Stimulated activated memory B cell treated with anti-CD40 and anti-IgM and Interleukin-4, amounts not matched to agents 10 μg/mL and 1 μg/mL and 100 μg/mL, for 72 hours (primary cell): Measurements from ENCODE around the gene GJB3.

ENCODE experiments used
- ATAC-seq: fragments of 150-1000 bp; cut with Tn5 transposase; 2 replicates; pipeline ENCODE4 v1.10.0; 2021
- H3K27ac Mint-ChIP-seq: one replicate; pipeline ENCODE4 v1.8.0; 2022; ENCODE audit warnings: mild to moderate bottlenecking, mixed read lengths
- H3K27me3 Mint-ChIP-seq: one replicate; pipeline ENCODE4 v1.8.0; 2022; ENCODE audit warnings: mixed read lengths
- H3K36me3 Mint-ChIP-seq: one replicate; pipeline ENCODE4 v1.8.0; 2022; ENCODE audit warnings: mixed read lengths
- H3K4me1 Mint-ChIP-seq: one replicate; pipeline ENCODE4 v1.8.0; 2022; ENCODE audit warnings: mixed read lengths
- H3K4me3 Mint-ChIP-seq: one replicate; pipeline ENCODE4 v1.8.0; 2022; ENCODE audit warnings: mild to moderate bottlenecking, moderate library complexity, mixed read lengths
- H3K9me3 Mint-ChIP-seq: one replicate; pipeline ENCODE4 v1.8.0; 2022; ENCODE audit warnings: mixed read lengths

The GJB3 gene

DNA sequence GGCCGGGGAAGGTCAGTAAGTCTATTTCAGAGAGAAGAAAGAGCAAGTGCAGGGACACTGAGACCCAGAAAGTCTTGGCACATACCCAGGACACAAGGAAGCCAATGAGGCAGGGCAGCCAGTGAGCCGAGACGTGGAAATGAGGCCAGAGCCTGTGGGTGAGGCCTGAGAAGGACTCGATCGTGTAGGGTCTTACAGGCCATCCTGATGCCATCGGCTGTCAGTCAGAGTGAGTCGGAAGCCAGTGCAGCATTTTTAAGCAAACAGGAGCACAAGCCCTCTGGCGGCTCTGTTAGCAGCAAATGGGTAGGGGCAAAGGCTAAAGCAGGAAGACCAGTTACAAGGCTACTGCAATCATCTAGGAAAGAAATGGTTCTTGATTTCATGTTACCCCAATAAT lies 6.1 kb upstream of the GJB3 start:
- H3K27ac Mint-ChIP-seq = no peak overlapping the region
- no peaks in the 10 kb centered on the region for H3K4me1 Mint-ChIP-seq
- H3K36me3 Mint-ChIP-seq = no peaks in the 10 kb centered on the region
- no peaks in the 10 kb centered on the region for H3K9me3 Mint-ChIP-seq
- peaks cover 25% of the 10 kb centered on the region for H3K27me3 Mint-ChIP-seq
- no peak for ATAC-seq
- no peak overlapping the region for H3K4me3 Mint-ChIP-seq

DNA sequence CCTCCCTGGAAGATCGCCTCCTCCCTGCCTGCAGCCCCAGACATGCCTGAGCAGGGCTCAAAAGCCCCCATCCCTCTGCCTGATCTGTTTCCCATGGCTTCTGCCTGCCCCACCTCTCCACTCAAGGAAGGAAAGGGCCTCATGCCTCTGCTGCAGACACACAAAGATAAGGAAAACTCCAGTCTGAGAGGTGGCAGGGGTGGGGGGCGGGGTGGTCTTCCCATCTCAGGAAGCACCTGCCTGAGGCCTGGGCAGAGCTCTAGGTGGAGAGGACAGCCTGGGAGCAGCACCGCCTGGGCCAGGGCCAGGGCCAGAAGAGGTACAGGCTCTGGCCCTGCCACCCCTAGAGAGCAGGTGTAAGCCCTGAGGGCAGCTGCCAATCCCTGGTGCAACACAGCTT lies 4.1 kb upstream of the GJB3 start:
- H3K9me3 Mint-ChIP-seq = no peaks in the 10 kb centered on the region
- H3K4me3 Mint-ChIP-seq = no peak overlapping the region
- no peaks in the 10 kb centered on the region for H3K36me3 Mint-ChIP-seq
- peaks cover 29% of the 10 kb centered on the region for H3K27me3 Mint-ChIP-seq
- H3K4me1 Mint-ChIP-seq = no peaks in the 10 kb centered on the region
- no peak overlapping the region for H3K27ac Mint-ChIP-seq
- no peak for ATAC-seq

DNA sequence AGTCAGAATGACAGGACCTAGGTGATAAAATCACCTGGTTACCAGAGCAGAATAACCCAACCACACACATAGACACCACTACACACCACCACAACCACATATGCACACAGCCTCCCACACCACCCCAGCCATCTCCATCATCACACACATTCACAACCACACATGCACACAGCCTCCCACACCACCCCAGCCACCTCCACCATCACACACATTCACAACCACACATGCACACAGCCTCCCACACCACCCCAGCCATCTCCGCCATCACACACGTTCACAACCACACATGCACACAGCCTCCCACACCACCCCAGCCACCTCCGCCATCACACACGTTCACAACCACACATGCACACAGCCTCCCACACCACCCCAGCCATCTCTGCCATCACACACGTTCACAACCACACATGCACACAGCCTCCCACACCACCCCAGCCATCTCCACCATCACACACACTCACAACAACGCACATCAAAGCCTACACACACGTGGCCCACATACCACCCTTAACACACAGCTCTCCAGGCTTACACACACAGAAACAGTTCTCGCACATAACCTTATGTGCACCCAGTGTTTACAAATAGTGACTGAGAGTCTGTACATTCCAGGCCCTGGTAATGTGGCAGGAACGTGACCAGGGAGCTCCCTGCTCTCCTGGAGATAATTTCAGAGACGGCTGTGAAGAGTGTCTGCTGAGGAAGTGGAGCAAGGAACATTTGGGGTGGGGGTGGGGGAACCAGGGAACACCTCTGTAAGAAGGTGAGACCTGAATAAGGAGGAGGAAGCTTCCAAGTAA lies 3.3 kb upstream of the GJB3 start:
- no peak for ATAC-seq
- no peak overlapping the region for H3K4me3 Mint-ChIP-seq
- H3K4me1 Mint-ChIP-seq = no peaks in the 10 kb centered on the region
- H3K27me3 Mint-ChIP-seq = peaks cover 37% of the 10 kb centered on the region
- H3K36me3 Mint-ChIP-seq = no peaks in the 10 kb centered on the region
- no peak overlapping the region for H3K27ac Mint-ChIP-seq
- H3K9me3 Mint-ChIP-seq = no peaks in the 10 kb centered on the region

DNA sequence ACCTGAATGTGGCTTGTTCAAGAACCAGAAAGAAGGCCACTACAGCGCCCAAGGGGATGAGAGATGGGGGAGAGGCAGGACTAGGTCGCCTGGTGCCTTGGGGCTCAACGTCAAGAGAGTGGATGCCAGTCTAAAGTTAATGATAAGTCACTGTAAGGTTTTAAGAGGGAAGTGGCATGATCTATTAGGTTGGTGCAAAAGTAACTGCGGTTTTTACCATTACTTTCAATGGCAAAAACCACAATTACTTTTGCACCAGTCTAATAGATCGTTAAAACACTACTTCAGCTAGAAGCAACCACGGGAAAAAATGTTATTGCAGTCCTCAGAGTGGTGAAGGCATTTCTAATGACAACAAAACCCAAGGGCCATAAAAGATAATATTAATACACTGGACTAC lies 2.6 kb upstream of the GJB3 start:
- no peaks in the 10 kb centered on the region for H3K36me3 Mint-ChIP-seq
- peaks cover 44% of the 10 kb centered on the region for H3K27me3 Mint-ChIP-seq
- no peak overlapping the region for H3K27ac Mint-ChIP-seq
- no peaks in the 10 kb centered on the region for H3K4me1 Mint-ChIP-seq
- no peak for ATAC-seq
- no peak overlapping the region for H3K4me3 Mint-ChIP-seq
- H3K9me3 Mint-ChIP-seq = no peaks in the 10 kb centered on the region

DNA sequence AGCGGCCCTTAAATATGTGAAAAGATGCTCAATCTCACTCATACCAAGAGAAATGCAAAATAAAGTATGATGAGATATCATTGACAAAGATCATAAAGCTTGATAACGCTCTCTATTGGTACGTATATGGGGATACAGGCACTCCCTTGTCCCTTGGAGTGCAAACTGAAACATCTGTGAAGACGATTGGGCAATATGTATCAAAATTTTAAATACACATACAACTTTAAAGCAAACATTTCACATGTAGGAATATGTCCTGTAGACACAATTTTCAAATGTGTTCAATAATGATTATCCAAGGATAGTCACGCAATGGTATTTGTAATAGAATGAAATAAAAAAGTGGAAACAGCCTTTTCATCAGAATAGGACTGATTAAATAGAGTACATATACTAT lies 2.0 kb upstream of the GJB3 start:
- ATAC-seq = no peak
- Mint-ChIP-seq H3K36me3 (no peaks in the 10 kb centered on the region), H3K27ac (no peak overlapping the region), H3K4me3 (no peak overlapping the region), H3K27me3 (peaks cover 50% of the 10 kb centered on the region), H3K4me1 (no peaks in the 10 kb centered on the region), H3K9me3 (no peaks in the 10 kb centered on the region)

DNA sequence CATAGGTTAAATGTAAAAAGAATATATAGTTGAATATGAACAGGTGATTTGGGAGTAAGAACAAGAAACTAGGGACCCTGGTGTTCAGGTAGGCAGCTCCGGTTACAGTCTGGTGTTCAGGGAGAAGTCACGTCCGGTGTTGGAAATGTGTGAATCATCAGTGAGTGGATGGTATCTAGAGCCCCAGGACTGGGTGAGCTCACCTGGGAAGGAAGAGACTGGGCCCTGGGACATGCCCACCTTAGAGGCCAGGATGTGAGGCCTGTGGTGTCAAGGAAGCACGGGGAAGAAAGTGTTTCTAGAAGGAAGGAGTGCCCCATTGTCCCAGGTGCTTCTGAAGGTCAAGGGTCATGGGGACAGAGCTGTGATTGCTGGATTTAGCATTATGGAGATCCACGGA lies 1.5 kb upstream of the GJB3 start:
- H3K9me3 Mint-ChIP-seq = no peaks in the 10 kb centered on the region
- ATAC-seq = no peak
- H3K27me3 Mint-ChIP-seq = peaks cover 51% of the 10 kb centered on the region
- H3K27ac Mint-ChIP-seq = no peak overlapping the region
- no peak overlapping the region for H3K4me3 Mint-ChIP-seq
- H3K36me3 Mint-ChIP-seq = no peaks in the 10 kb centered on the region
- no peaks in the 10 kb centered on the region for H3K4me1 Mint-ChIP-seq

DNA sequence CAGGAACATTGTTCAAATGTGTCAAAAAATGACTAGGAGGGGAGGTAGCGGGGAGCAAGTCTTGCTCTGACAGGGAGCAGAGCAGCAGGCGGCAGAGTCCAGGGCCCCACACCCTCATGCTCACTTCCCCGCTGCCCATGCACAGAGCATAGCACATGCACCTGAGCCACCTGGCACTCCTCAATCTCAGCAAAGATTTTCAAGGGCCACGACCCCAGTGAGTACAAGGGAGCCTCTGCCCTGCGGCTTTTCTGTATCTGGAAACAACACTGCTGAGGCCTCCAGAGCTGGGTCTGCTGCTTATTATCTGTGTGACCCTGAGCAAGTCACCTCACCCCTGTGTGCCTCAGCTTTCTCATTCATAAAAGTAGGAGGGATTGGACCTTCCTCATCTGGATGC lies 1.1 kb upstream of the GJB3 start:
- ATAC-seq = no peak
- no peak overlapping the region for H3K4me3 Mint-ChIP-seq
- no peak overlapping the region for H3K27ac Mint-ChIP-seq
- H3K27me3 Mint-ChIP-seq = peaks cover 55% of the 10 kb centered on the region
- no peaks in the 10 kb centered on the region for H3K36me3 Mint-ChIP-seq
- H3K4me1 Mint-ChIP-seq = no peaks in the 10 kb centered on the region
- H3K9me3 Mint-ChIP-seq = no peaks in the 10 kb centered on the region

DNA sequence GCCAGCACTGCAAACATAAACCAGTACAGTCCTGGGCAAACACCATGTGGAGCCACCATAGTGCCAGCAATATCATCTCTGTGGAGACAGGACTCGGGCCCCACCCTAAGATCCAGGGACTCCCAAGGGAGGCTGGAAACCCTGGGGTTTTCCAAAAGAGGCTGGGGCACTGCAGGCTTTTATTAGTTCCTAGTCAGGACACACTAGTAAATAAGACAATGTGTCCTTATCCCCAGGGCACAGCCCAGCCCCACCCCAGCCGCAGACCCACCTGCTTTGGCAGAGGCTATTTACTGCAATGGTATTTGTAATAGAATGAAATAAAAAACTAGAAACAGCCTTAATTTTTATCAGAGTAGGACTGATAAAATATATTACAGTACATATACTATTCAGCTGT lies 486 bp upstream of the GJB3 start:
- H3K36me3 Mint-ChIP-seq = no peaks in the 10 kb centered on the region
- no peaks in the 10 kb centered on the region for H3K4me1 Mint-ChIP-seq
- no peak for ATAC-seq
- peaks cover 61% of the 10 kb centered on the region for H3K27me3 Mint-ChIP-seq
- H3K27ac Mint-ChIP-seq = no peak overlapping the region
- no peaks in the 10 kb centered on the region for H3K9me3 Mint-ChIP-seq
- no peak overlapping the region for H3K4me3 Mint-ChIP-seq

DNA sequence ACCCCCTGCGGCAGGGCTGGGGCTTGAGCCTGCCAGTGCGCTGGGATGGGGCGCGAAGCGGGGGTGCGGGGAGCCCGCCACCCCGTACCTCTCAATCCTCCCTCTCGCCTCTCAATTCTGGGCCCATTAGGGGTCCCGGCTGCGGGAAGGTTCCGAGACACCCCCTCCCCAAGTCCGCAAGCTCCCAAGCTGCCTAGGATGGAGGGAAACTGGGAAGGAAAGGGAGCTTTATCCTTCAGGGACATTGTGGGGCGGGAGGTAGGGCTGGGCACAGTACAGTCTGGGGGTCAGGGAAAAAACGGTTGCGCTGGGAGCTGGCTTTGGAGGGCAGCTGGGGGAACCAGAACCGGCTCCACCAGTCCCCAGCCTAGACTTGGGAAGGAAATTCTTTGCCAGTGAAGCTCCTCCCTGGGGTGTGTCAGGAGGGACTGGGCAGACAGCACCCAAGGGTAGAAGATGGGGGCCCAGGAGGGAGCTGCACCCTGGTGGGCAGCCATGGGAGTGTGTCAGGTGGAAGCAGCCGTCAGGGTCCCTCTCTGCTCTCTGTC lies 904 bp downstream of the GJB3 start:
- Mint-ChIP-seq H3K27me3 (peaks cover 72% of the 10 kb centered on the region), H3K9me3 (no peaks in the 10 kb centered on the region), H3K4me1 (peaks cover 7% of the 10 kb centered on the region), H3K27ac (no peak overlapping the region), H3K4me3 (no peak overlapping the region), H3K36me3 (no peaks in the 10 kb centered on the region)
- no peak for ATAC-seq

DNA sequence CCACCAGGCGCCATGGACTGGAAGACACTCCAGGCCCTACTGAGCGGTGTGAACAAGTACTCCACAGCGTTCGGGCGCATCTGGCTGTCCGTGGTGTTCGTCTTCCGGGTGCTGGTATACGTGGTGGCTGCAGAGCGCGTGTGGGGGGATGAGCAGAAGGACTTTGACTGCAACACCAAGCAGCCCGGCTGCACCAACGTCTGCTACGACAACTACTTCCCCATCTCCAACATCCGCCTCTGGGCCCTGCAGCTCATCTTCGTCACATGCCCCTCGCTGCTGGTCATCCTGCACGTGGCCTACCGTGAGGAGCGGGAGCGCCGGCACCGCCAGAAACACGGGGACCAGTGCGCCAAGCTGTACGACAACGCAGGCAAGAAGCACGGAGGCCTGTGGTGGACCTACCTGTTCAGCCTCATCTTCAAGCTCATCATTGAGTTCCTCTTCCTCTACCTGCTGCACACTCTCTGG lies 3.8 kb downstream of the GJB3 start:
- H3K4me3 Mint-ChIP-seq = no peak overlapping the region
- no peak for ATAC-seq
- peaks cover 7% of the 10 kb centered on the region for H3K4me1 Mint-ChIP-seq
- peaks cover 58% of the 10 kb centered on the region for H3K27me3 Mint-ChIP-seq
- no peak overlapping the region for H3K27ac Mint-ChIP-seq
- H3K9me3 Mint-ChIP-seq = no peaks in the 10 kb centered on the region
- no peaks in the 10 kb centered on the region for H3K36me3 Mint-ChIP-seq

DNA sequence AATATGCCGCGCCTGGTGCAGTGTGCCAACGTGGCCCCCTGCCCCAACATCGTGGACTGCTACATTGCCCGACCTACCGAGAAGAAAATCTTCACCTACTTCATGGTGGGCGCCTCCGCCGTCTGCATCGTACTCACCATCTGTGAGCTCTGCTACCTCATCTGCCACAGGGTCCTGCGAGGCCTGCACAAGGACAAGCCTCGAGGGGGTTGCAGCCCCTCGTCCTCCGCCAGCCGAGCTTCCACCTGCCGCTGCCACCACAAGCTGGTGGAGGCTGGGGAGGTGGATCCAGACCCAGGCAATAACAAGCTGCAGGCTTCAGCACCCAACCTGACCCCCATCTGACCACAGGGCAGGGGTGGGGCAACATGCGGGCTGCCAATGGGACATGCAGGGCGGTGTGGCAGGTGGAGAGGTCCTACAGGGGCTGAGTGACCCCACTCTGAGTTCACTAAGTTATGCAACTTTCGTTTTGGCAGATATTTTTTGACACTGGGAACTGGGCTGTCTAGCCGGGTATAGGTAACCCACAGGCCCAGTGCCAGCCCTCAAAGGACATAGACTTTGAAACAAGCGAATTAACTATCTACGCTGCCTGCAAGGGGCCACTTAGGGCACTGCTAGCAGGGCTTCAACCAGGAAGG lies 4.3 kb downstream of the GJB3 start:
- Mint-ChIP-seq H3K9me3 (no peaks in the 10 kb centered on the region), H3K4me3 (no peak overlapping the region), H3K27me3 (peaks cover 62% of the 10 kb centered on the region), H3K4me1 (peaks cover 7% of the 10 kb centered on the region), H3K36me3 (no peaks in the 10 kb centered on the region), H3K27ac (no peak overlapping the region)
- no peak for ATAC-seq

DNA sequence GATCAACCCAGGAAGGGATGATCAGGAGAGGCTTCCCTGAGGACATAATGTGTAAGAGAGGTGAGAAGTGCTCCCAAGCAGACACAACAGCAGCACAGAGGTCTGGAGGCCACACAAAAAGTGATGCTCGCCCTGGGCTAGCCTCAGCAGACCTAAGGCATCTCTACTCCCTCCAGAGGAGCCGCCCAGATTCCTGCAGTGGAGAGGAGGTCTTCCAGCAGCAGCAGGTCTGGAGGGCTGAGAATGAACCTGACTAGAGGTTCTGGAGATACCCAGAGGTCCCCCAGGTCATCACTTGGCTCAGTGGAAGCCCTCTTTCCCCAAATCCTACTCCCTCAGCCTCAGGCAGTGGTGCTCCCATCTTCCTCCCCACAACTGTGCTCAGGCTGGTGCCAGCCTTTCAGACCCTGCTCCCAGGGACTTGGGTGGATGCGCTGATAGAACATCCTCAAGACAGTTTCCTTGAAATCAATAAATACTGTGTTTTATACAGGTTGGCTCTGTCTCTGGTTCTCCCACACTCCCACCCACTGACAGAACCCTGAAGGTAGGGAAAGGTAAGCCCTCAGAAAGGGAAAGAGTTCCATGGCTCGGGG lies 5.0 kb downstream of the GJB3 start:
- Mint-ChIP-seq H3K27me3 (peaks cover 68% of the 10 kb centered on the region), H3K4me1 (peaks cover 7% of the 10 kb centered on the region), H3K4me3 (no peak overlapping the region), H3K27ac (no peak overlapping the region), H3K9me3 (no peaks in the 10 kb centered on the region), H3K36me3 (no peaks in the 10 kb centered on the region)
- ATAC-seq = no peak

DNA sequence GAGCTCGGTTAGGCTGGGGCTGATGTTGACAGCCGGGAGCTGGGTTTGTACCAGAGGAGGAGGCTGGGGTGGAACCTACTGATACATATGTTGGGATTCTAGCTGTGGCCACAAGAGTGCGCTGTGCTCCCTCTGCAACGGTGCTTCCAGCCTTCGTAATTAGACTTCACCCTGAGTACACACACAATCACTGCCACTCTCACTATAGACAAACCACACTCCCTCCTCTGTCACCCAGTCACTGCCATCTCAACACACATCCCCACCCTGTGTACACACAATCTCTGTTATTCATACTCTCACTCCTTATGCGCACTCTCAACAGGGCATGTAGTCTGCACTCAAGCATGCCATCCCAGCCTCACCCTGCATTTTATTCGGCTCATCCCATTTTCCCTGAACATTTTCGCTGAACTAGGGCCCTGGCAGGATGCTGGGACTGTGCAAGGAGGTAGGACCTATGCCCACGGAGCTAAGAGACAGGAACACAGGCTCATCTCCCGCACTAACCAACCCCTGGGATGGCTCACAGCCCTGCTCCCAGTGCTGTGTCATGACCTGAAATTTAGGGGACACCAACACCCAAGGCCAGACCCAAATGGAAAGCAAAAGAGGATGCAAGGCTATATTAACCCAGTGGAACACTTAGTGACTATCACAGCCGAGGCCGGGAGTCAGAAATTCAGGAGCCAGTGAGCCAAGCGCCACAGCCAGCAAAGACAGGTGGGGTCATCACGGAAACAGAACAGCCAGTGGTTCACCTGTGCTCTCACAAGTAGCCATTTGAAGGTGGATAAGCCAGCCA lies 5.7 kb downstream of the GJB3 start:
- H3K27ac Mint-ChIP-seq = no peak overlapping the region
- ATAC-seq = peak; percentile 75
- H3K4me1 Mint-ChIP-seq = peaks cover 8% of the 10 kb centered on the region
- no peaks in the 10 kb centered on the region for H3K9me3 Mint-ChIP-seq
- peaks cover 73% of the 10 kb centered on the region for H3K27me3 Mint-ChIP-seq
- H3K36me3 Mint-ChIP-seq = no peaks in the 10 kb centered on the region
- H3K4me3 Mint-ChIP-seq = no peak overlapping the region

DNA sequence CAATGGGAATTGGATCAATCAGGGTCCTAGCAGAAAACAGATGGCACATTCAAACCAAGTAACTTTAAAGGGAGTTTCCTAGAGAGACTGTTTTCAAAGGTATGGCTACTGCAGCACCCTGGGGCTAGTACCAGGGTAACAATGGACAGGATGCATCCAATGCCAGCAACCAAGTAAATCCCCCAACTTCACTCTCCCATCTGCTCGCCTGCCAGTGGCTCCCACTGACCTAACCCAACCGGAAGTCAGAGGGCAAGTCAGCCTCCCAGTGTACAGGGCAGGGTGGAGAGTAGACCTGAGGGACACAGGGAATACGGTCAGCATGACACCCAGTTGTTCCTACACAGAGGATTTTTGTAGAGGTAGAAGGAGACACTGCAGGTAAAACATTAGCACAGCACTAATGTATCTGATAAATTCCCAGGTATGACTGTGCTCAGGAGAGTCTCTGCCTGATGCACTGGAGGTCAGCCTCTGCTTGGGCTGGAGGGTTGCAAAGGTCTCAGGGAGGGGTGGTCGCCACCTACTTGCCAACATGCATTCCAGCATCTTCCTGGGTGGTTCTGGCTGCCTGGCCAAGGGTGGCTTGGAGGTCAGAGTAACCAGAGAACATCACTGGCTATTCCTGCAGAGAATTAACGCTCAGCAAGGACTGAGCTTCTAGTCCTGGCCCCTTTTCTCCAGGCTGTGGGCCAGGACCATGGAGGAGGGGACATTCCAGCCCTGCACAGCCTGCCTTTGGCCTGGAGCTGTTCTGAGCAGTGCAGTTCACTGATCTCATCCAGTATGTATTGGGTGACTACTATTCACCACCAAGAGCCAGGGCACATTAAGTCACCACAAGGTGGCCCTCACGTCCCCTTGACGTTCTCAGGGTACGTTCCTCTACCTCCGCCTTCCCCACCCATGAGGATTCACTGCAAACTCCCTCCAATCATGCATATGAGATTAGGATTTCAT lies 6.7 kb downstream of the GJB3 start:
- Mint-ChIP-seq H3K36me3 (no peaks in the 10 kb centered on the region), H3K4me3 (no peak overlapping the region), H3K4me1 (peaks cover 18% of the 10 kb centered on the region), H3K27ac (no peak overlapping the region), H3K27me3 (peaks cover 73% of the 10 kb centered on the region), H3K9me3 (no peaks in the 10 kb centered on the region)
- ATAC-seq = no peak
